ENCODE measurements around the gene USP31. TPM values are rescaled to one million over a fixed set of nuclear protein-coding genes. Genes with fewer than 3 reads are reported as not detected.

Gene USP31
- total RNA-seq, 3 donors from 2014 or later (not counting 1 experiment from before 2014, with no cell fraction given), result 6.1 to 6.6 (median 6.3) TPM

- no peaks in the 10 kb centered on the region for H3K4me1 ChIP-seq (ENCODE audit: control insufficient read depth, insufficient read depth, low read length)
- H3K27ac ChIP-seq (ENCODE audit: low read length), result no peak overlapping the region
- ATAC-seq (no peak), DNase-seq (no peak)
- H3K4me3 Mint-ChIP-seq, result no peak overlapping the region
- no peaks in the 10 kb centered on the region for H3K27me3 Mint-ChIP-seq (ENCODE audit: low read depth in 2 of 2)
- no peak overlapping the region for H3K27ac Mint-ChIP-seq
- H3K36me3 Mint-ChIP-seq, result peaks cover 8% of the 10 kb centered on the region
- WGBS (ENCODE audit: insufficient coverage), result 79% methylated on average over 3 of the region's 3 CpGs
- H3K27me3 ChIP-seq (ENCODE audit: control insufficient read depth, insufficient read depth, low read length), result no peaks in the 10 kb centered on the region
- peaks cover 11 to 19% of the 10 kb centered on the region in 2 donors for H3K4me1 Mint-ChIP-seq
- H3K36me3 ChIP-seq (ENCODE audit: control insufficient read depth, insufficient read depth, low read length), result no peaks in the 10 kb centered on the region
- intact Hi-C loops (cut with micrococcal nuclease), result no loop called here
- H3K9me3 ChIP-seq (ENCODE audit: control insufficient read depth, insufficient read depth, low read length), result no peaks in the 10 kb centered on the region
- no peak overlapping the region for H3K4me3 ChIP-seq (ENCODE audit: low read length)
- H3K9me3 Mint-ChIP-seq, result no peaks in the 10 kb centered on the region
- no peak for TF ChIP-seq CTCF (IDR thresholded peaks at IDR 0.05)
Measured at GRCh38 chr16:23131036-23131435, 18.2 kb downstream of the USP31 start.

GRCh38 chr16:23129686-23130085 is 19.6 kb downstream of the USP31 start:
- WGBS (ENCODE audit: insufficient coverage), result 84% methylated on average over 1 of the region's 1 CpG
- H3K27ac Mint-ChIP-seq, result no peak overlapping the region
- Histone ChIP-seq H3K36me3 (ENCODE audit: control insufficient read depth, insufficient read depth, low read length) (no peaks in the 10 kb centered on the region), H3K9me3 (ENCODE audit: control insufficient read depth, insufficient read depth, low read length) (no peaks in the 10 kb centered on the region), H3K4me1 (ENCODE audit: control insufficient read depth, insufficient read depth, low read length) (no peaks in the 10 kb centered on the region), H3K27me3 (ENCODE audit: control insufficient read depth, insufficient read depth, low read length) (no peaks in the 10 kb centered on the region), H3K27ac (ENCODE audit: low read length) (no peak overlapping the region), H3K4me3 (ENCODE audit: low read length) (no peak overlapping the region)
- no peak for TF ChIP-seq CTCF (IDR thresholded peaks at IDR 0.05)
- intact Hi-C loops (cut with micrococcal nuclease), result no loop called here
- no peak overlapping the region for H3K4me3 Mint-ChIP-seq
- no peaks in the 10 kb centered on the region for H3K27me3 Mint-ChIP-seq (ENCODE audit: low read depth in 2 of 2)
- peaks cover 19 to 20% of the 10 kb centered on the region in 2 donors for H3K4me1 Mint-ChIP-seq
- H3K9me3 Mint-ChIP-seq, result no peaks in the 10 kb centered on the region
- no peak for ATAC-seq
- no peak for DNase-seq
- H3K36me3 Mint-ChIP-seq, result no peaks in the 10 kb centered on the region

DNA sequence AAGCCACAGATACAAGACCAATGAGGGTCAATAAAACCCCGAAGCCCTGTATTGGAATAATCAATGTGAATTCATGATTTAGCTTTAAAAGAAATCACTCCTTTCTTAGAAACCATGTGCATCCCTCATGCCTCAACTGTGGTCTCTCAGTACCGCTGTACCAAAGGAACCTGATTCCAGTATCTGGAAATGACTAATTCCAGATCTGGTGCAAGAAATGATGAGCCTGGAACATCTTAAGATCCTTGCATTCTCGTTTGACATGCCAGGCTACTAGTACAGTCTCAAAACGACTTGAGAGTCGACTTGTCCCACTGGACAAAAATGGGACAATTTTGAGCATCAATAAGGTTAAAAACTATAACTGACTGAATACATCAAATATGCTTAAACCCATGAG is 21.2 kb downstream of the USP31 start:
- no peak overlapping the region for H3K4me3 Mint-ChIP-seq
- intact Hi-C loops (cut with micrococcal nuclease), result no loop called here
- ATAC-seq, result no peak

More for the DNA sequence above, 21.2 kb downstream of the USP31 start:
- no peaks in the 10 kb centered on the region for H3K9me3 Mint-ChIP-seq
- Histone ChIP-seq H3K27me3 (ENCODE audit: control insufficient read depth, insufficient read depth, low read length) (no peaks in the 10 kb centered on the region), H3K36me3 (ENCODE audit: control insufficient read depth, insufficient read depth, low read length) (no peaks in the 10 kb centered on the region), H3K4me3 (ENCODE audit: low read length) (no peak overlapping the region), H3K9me3 (ENCODE audit: control insufficient read depth, insufficient read depth, low read length) (no peaks in the 10 kb centered on the region), H3K4me1 (ENCODE audit: control insufficient read depth, insufficient read depth, low read length) (no peaks in the 10 kb centered on the region), H3K27ac (ENCODE audit: low read length) (no peak overlapping the region)
- H3K4me1 Mint-ChIP-seq, result peaks cover 15 to 18% of the 10 kb centered on the region in 2 donors
- no peak for DNase-seq
- no peaks in the 10 kb centered on the region for H3K36me3 Mint-ChIP-seq
- H3K27me3 Mint-ChIP-seq (ENCODE audit: low read depth in 2 of 2), result no peaks in the 10 kb centered on the region
- WGBS (ENCODE audit: insufficient coverage), result 84% methylated on average over 5 of the region's 5 CpGs
- H3K27ac Mint-ChIP-seq, result no peak overlapping the region
- no peak for TF ChIP-seq CTCF (IDR thresholded peaks at IDR 0.05)
